Motor neuron (in vitro differentiated cells): ENCODE measurements around the gene COPS3. TPM values are rescaled to one million over a fixed set of nuclear protein-coding genes. Genes with fewer than 3 reads are reported as not detected.
"Not testable (repeated sequence)": the region's sequence is repeated elsewhere in the genome, so short reads cannot be mapped to it uniquely, and the experiment has no call there.

ENCODE experiments used
- ATAC-seq, 8 experiments: fragments of 200-7000 bp; cut with Tn5 transposase; replicated peaks in 6 of 8; 2 replicates each; pipeline ENCODE4 v1.8.0; 2021; ENCODE audit warnings: mild to moderate bottlenecking in 8 of 8, moderate library complexity in 8 of 8
- H3K27ac ChIP-seq, 2 donors: fragments of 250-450 bp; sonication (Bioruptor Pico); 2 replicates each; pipeline ENCODE4 v1.9.0; 2021; ENCODE audit warnings: antibody characterized with exemption in 2 of 2, mild to moderate bottlenecking in 2 of 2, moderate library complexity in 1 of 2
- H3K4me1 ChIP-seq, 2 donors: fragments of 250-450 bp; sonication (Bioruptor Pico); replicated peaks in 1 of 2; 2 replicates each; pipeline ENCODE4 v1.6.1; 2021; ENCODE audit warnings: antibody characterized with exemption in 2 of 2, mild to moderate bottlenecking in 2 of 2, moderate library complexity in 1 of 2
- H3K4me3 ChIP-seq, 5 donors: fragments of 250-450 bp; sonication (Bioruptor Pico); 2 replicates each; pipeline ENCODE4 v1.9.0; 2021; ENCODE audit warnings: antibody characterized with exemption in 5 of 5, mild to moderate bottlenecking in 5 of 5, moderate library complexity in 4 of 5
- WGBS, 10 experiments: fragments of 450-650 bp; shearing (Covaris generic); methylation state at CpG; one replicate each; pipeline ENCODE4 v1.0.0; 2022; 5-methylcytosine and 5-hydroxymethylcytosine counted together
- in situ Hi-C, 9 experiments: fragments of 400-800 bp; cut with MboI; loops; one replicate each; pipeline ENCODE4 v1.15.0; 2021; ENCODE audit warnings: low sequenced_read_pairs in 9 of 9, low pct_unique_long_range_greater_than_20kb in 2 of 9; ENCODE audit not compliant: unreplicated experiment in 9 of 9
- total RNA-seq, 8 experiments: library from RNA; unstranded; fragments of 300-600 nt; gene quantifications; 2 replicates each; pipeline versions ENCODE4 v1.2.3 to v1.2.4, GENCODE V29; 2022

COPS3 gene
- total RNA-seq, 8 experiments from 2014 or later, result 64.9 to 135 (median 97.6) TPM

GRCh38 chr17:17314501-17315071 lies 33.5 kb upstream of the COPS3 start:
- in situ Hi-C loops, result no loop called here
- 0 to 100% (median 65%) methylated on average over 1 to 5 of the region's 5 CpGs; no CpG with 5 or more reads in 2 of the 10 experiments for whole genome bisulfite sequencing, 10 experiments

GRCh38 chr17:17313350-17313991 lies 32.4 kb upstream of the COPS3 start:
- Histone ChIP-seq H3K4me3 (no peak overlapping the region), H3K27ac (no peak overlapping the region), H3K4me1 (no peaks in the 10 kb centered on the region)
- peak in 4 of 8 experiments; percentile 20 to 68 (median 44) for ATAC-seq
- in situ Hi-C loops, result no loop called here
- WGBS, 10 experiments, result 42 to 100% (median 75%) methylated on average over 1 to 12 of the region's 12 CpGs; no CpG with 5 or more reads in 3 of the 10 experiments

More at GRCh38 chr17:17314501-17315071, 33.5 kb upstream of the COPS3 start:
- no peak overlapping the region for H3K27ac ChIP-seq
- H3K4me3 ChIP-seq, result no peak overlapping the region
- no peaks in the 10 kb centered on the region for H3K4me1 ChIP-seq
- ATAC-seq, result peak in 3 of 8 experiments; percentile 24 to 28 (median 27)

DNA sequence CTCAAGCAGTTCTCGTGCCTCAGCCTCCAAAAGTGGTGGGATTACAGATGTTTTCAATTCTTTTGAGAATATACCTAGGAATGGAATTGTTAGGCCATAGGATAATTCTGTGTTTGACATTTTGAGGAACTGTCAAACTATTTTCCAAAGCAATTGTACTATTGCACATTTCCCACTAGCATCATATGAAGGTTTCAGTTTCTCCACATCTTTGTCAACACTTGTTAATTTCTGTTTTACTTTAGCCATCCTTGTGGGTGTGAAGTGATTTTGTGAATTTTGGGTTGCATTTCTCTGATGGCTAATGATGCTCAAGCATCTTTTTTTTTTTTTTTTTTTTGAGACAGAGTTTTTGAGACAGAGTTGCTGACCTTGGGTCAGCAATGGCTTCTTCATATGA lies 28.3 kb upstream of the COPS3 start:
- in situ Hi-C loops, result no loop called here
- WGBS, 10 experiments, result 44 to 100% (median 88%) methylated on average over 1 of the region's 1 CpG; no CpG with 5 or more reads in 3 of the 10 experiments
- H3K4me3 ChIP-seq, result no peak overlapping the region
- no peak overlapping the region for H3K27ac ChIP-seq
- ATAC-seq, result no peak
- peaks cover 0 to 4% of the 10 kb centered on the region in 2 donors for H3K4me1 ChIP-seq

- in situ Hi-C loops, result no loop called here
- ATAC-seq, result no peak
- H3K27ac ChIP-seq, result no peak overlapping the region
- WGBS, 10 experiments, result 0% methylated on average over 1 of the region's 8 CpGs; no CpG with 5 or more reads in 9 of the 10 experiments
- peaks cover 0 to 18% of the 10 kb centered on the region in 2 donors for H3K4me1 ChIP-seq
- no peak overlapping the region for H3K4me3 ChIP-seq
Observed at GRCh38 chr17:17305281-17305801, 24.3 kb upstream of the COPS3 start.

GRCh38 chr17:17304521-17304985 lies 23.5 kb upstream of the COPS3 start:
- Histone ChIP-seq H3K4me3 (peak overlapping the region in 2 of 5 donors; percentile 72 to 77), H3K27ac (no peak overlapping the region)

GRCh38 chr17:17303847-17304490 lies 22.9 kb upstream of the COPS3 start:
- Histone ChIP-seq H3K4me3 (peak overlapping the region; percentile 57 to 87 (median 72)), H3K27ac (peak overlapping the region in 1 of 2 donors; percentile 71), H3K4me1 (peaks cover 0 to 18% of the 10 kb centered on the region in 2 donors)
- in situ Hi-C loops, result no loop called here
- WGBS, 10 experiments, result 0 to 80% (median 43%) methylated on average over 1 to 10 of the region's 21 CpGs; no CpG with 5 or more reads in 2 of the 10 experiments
- ATAC-seq, result no peak

More at GRCh38 chr17:17304521-17304985, 23.5 kb upstream of the COPS3 start:
- no peak for ATAC-seq
- 50 to 100% (median 72%) methylated on average over 1 to 2 of the region's 2 CpGs; no CpG with 5 or more reads in 3 of the 10 experiments for WGBS, 10 experiments
- H3K4me1 ChIP-seq, result peaks cover 0 to 18% of the 10 kb centered on the region in 2 donors
- in situ Hi-C loops, result no loop called here

DNA sequence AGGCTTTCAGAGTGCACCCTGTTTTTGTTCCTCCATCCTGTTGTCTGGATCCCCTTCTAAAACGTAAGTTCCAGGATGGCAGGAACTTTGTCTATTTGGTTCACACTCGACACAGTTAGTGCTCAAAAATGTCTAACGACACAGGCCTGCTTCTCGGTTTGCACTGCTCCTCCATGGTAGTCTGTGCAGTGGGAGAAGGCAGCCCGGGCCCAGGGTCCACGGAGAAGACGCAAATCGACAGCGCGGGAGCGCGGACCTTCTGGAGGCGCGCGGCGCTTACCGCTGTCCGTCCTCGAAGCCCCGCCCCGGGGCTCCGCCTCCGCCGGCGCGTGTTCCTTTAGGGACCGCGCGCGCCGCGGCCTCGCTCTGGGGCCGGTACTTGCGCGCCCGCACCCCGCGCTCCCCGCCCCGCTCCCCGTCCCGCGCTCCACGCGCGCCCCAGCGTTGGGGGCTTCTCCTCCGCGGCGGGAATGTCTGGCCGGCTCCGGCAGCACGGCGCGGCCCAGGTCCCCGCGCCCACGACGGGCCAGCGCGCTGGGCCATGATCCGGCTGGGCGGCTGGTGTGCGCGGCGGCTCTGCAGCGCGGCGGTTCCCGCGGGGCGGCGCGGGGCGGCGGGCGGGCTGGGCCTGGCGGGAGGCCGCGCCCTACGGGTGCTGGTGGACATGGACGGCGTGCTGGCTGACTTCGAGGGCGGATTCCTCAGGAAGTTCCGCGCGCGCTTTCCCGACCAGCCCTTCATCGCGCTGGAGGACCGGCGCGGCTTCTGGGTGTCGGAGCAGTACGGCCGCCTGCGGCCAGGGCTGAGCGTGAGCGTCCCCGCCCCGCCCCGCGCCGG lies 22.2 kb upstream of the COPS3 start, which contains the start of gene NT5M:
NT5M (plus strand) TSS at position 364 of the 837 bp plus-strand sequence; CDS start at position 542, 178 bp downstream.
- peak; percentile 77 to 93 (median 85) for ATAC-seq
- Histone ChIP-seq H3K27ac (peak within 1 kb of the TSS; percentile 36 to 71), H3K4me1 (peaks cover 0 to 18% of the 10 kb centered on the region in 2 donors), H3K4me3 (peak within 1 kb of the TSS; percentile 57 to 87 (median 72))
- 0 to 33% (median 2%) methylated on average over 1 to 3 of the region's 107 CpGs; no CpG with 5 or more reads in 4 of the 10 experiments for WGBS, 10 experiments
- in situ Hi-C loops, result no loop called here

DNA sequence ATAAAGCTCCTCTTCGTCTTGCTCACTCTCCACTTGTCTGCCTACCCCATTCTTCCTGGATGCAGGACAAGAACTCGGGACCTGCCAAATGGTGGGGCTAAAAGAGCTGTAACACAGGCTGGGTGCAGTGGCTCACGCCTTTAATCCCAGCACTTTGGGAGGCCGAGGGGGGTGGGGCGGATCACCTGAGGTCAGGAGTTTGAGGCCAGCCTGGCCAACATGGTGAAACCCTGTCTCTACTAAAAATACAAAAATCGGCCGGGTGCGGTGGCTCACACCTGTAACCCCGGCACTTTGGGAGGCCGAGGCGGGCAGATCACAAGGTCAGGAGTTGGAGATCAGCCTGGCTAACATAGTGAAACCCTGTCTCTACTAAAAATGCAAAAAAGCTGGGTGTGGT lies 20.6 kb upstream of the COPS3 start:
- H3K27ac ChIP-seq, result peak overlapping the region in 1 of 2 donors; percentile 97
- ATAC-seq, in situ Hi-C loops: not testable (repeated sequence)
- WGBS, 10 experiments, result 60 to 100% (median 97%) methylated on average over 1 to 6 of the region's 11 CpGs; no CpG with 5 or more reads in 5 of the 10 experiments
- peaks cover 0 to 18% of the 10 kb centered on the region in 2 donors for H3K4me1 ChIP-seq
- peak overlapping the region in 1 of 5 donors; percentile 31 for H3K4me3 ChIP-seq

DNA sequence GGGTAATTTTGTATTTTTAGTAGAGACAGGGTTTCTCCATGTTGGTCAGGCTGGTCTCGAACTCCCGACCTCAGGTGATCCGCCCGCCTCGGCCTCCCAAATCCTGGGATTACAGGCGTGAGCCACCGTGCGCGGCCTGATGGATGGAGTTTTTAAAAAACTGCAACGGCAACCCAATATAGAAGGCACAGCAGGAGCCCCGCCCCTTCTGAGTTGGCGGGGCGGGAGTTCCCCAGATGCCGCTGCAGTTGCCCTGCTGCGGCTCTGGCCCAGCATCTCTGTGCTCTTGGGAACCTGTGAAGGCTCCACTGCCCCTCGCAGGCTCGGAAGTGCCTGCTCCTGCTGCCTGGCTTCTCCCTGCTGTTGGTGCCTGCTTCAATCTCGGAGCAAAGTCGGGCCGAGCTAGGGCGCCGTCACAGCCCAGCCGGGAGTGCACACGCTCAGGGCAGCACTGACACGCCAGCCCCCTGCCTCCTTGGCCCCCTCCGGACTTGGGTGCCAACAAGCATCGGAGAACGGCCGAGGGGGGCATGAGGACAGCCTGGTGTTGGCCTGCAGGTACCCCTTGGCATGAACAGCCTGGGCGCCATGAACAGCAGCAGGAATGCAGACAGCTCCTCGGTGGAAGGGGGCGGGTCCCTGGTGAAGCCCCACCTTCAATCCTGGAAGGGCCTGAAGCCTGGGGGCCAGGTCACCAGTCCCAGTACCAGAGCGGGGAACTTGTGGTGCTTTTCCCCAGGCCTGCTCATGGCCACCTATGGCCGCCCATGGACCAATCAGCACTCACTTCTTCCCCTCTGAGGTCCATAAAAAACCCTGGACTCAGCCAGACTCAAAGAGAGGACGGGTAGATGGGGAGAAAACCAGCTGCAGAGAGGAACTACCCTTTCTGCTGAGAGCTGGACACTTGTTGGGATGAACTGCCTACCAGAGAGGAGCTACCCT lies 19.9 kb upstream of the COPS3 start:
- peak in 7 of 8 experiments; percentile 5 to 67 (median 61) for ATAC-seq
- in situ Hi-C loops, result no loop called here
- Histone ChIP-seq H3K4me1 (peaks cover 0 to 18% of the 10 kb centered on the region in 2 donors), H3K27ac (peak overlapping the region; percentile 65 to 97), H3K4me3 (peak overlapping the region in 4 of 5 donors; percentile 7 to 44 (median 22))
- 8 to 17% (median 13%) methylated on average over 2 to 8 of the region's 35 CpGs; no CpG with 5 or more reads in 6 of the 10 experiments for WGBS, 10 experiments

GRCh38 chr17:17298108-17298507 lies 17.1 kb upstream of the COPS3 start:
- Histone ChIP-seq H3K4me1 (peaks cover 0 to 9% of the 10 kb centered on the region in 2 donors), H3K27ac (no peak overlapping the region), H3K4me3 (no peak overlapping the region)
- ATAC-seq, result no peak
- in situ Hi-C loops, result no loop called here
- 7 to 68% (median 50%) methylated on average over 1 to 3 of the region's 3 CpGs; no CpG with 5 or more reads in 1 of the 10 experiments for WGBS, 10 experiments

DNA sequence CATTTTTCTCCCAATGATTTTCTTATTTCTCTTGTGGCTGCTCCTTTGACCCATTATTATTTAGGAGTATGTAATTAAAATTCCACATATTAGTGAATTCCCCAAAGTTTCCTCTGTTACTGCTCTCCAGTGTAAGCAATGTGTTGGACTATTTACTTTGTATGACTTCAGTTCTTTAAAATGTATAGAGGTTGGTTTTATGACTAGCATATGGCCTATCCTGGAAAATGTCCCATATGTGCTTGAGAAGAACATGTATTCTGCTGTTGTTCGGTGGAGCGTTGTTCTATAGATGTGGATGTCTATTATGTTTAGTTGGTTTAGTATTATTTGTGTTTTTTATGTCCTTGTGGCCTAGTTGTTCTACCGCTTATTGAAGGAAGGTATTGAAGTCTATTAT lies 16.2 kb upstream of the COPS3 start:
- H3K4me3 ChIP-seq, result no peak overlapping the region
- WGBS, 10 experiments, result 53 to 100% (median 96%) methylated on average over 1 to 3 of the region's 3 CpGs; no CpG with 5 or more reads in 2 of the 10 experiments
- peaks cover 0 to 9% of the 10 kb centered on the region in 2 donors for H3K4me1 ChIP-seq
- in situ Hi-C loops, result no loop called here
- ATAC-seq, result no peak
- H3K27ac ChIP-seq, result no peak overlapping the region
